ENCODE measurements around the gene RFX8. TPM values are rescaled to one million over a fixed set of nuclear protein-coding genes. Genes with fewer than 3 reads are reported as not detected.

Gene RFX8
- total and polyA plus RNA-seq, 9 of the 15 experiments (the other 6 are each of a cell fraction or from before 2014, with no cell fraction given): not detected

GRCh38 chr2:101432411-101433181 lies 42.3 kb downstream of the RFX8 start (continued):
- TF ChIP-seq JUN (IDR thresholded peaks at IDR 0.05; ENCODE audit: borderline replicate concordance, low read depth, low read length) (no peak), JUN (CRISPR knock-in tag; IDR thresholded peaks at IDR 0.05; ENCODE audit: borderline replicate concordance) (no peak), TAL1 (IDR thresholded peaks at IDR 0.05) (no peak), PYGO2 (tag; IDR thresholded peaks at IDR 0.05) (no peak)

GRCh38 chr2:101431486-101431885 lies 43.4 kb downstream of the RFX8 start:
- Histone ChIP-seq H3K9ac (ENCODE audit: insufficient read depth in 1 of 2, low read depth in 2 of 2, low read length in 2 of 2) (no peak overlapping the region), H3K79me2 (ENCODE audit: control insufficient read depth, insufficient read depth, low read length) (no peaks in the 10 kb centered on the region), H3K9me1 (ENCODE audit: control insufficient read depth, insufficient read depth, low read length) (no peaks in the 10 kb centered on the region), H3K27me3 (ENCODE audit: control insufficient read depth in 2 of 2, insufficient read depth in 2 of 2, low read length in 2 of 2) (peaks cover 21 to 54% of the 10 kb centered on the region in 2 experiments; a peak in 4 of 5 replicates), H4K20me1 (replicated peaks; ENCODE audit: control insufficient read depth, insufficient read depth, low read length) (peaks cover 10% of the 10 kb centered on the region), H3K4me2 (ENCODE audit: insufficient read depth, low read length) (no peak overlapping the region), H3K4me1 (replicated peaks in 1 of 2; ENCODE audit: control insufficient read depth in 2 of 2, insufficient read depth in 2 of 2, low read length in 2 of 2) (peaks cover 0 to 3% of the 10 kb centered on the region in 2 experiments; a peak in 2 of 5 replicates), H3K9me3 (replicated peaks; ENCODE audit: control insufficient read depth, insufficient read depth, low read depth, low read length) (no peaks in the 10 kb centered on the region), H3K36me3 (ENCODE audit: control insufficient read depth, insufficient read depth, low read length) (no peaks in the 10 kb centered on the region), H3K27ac (ENCODE audit: extremely low read depth, low read depth, low read length) (no peak overlapping the region), H2AFZ (ENCODE audit: low read depth, low read length) (no peak overlapping the region), H3K4me3 (no peak overlapping the region)
- no TSS peak for BruUV-seq (replicated peaks)
- ChIA-PET POLR2A (interaction anchor here (0.8 kb wide), 2 partner anchors 9 to 102 kb away, joined by 3 read pairs; no protein-coding TSS in a partner anchor), CTCF (ENCODE audit: low intra/inter-chr PET ratio) (no interaction called here)
- FAIRE-seq (no peak), DNase-seq (ENCODE audit: extremely low read depth in 1 of 4, low spot score in 3 of 4) (no peak), ATAC-seq (no peak)
- in situ Hi-C loops (cut with MboI) (no loop called here), intact Hi-C loops (cut with micrococcal nuclease) (no loop called here)
- WGBS (ENCODE audit: insufficient coverage, low coverage, missing lambda C conversion rate): 0% methylated on average over 4 of the region's 4 CpGs
- TF ChIP-seq POLR2H (tag; IDR thresholded peaks at IDR 0.05; ENCODE audit: low read depth) (no peak), HOXB6 (CRISPR knock-in tag; IDR thresholded peaks at IDR 0.05; ENCODE audit: borderline replicate concordance) (no peak), CREBBP (IDR thresholded peaks at IDR 0.05; ENCODE audit: low read depth, low read length) (no peak), EWSR1 (IDR thresholded peaks at IDR 0.05; ENCODE audit: borderline replicate concordance, low read depth, partially characterized antibody) (no peak), CLOCK (CRISPR knock-in tag; IDR thresholded peaks at IDR 0.05; ENCODE audit: borderline replicate concordance) (no peak)

Measured in K562 (cell line).